HG02763 (cell line): ENCODE measurements around the gene MSLN.
"Not testable (repeated sequence)": the region's sequence is repeated elsewhere in the genome, so short reads cannot be mapped to it uniquely, and the experiment has no call there.

ENCODE experiments used
- ATAC-seq: cut with Tn5 transposase; IDR thresholded peaks from one replicate; pipeline ENCODE4 v1.9.1; 2021; ENCODE audit warnings: mild to moderate bottlenecking, moderate library complexity; ENCODE audit not compliant: unreplicated experiment

The MSLN gene

GRCh38 chr16:760545-761343 lies at the start of gene MSLN:
TSS of gene MSLN (plus strand) at chr16:760734. CDS start at chr16:762681, 1,947 bp downstream.
- no peak for ATAC-seq

- ATAC-seq, result no peak
Measured at GRCh38 chr16:711084-711483, 49.5 kb upstream of the MSLN start.

GRCh38 chr16:711548-712320 lies 48.8 kb upstream of the MSLN start:
- ATAC-seq, result no peak

GRCh38 chr16:712740-713250 lies 47.7 kb upstream of the MSLN start:
- not testable (repeated sequence) for ATAC-seq

- ATAC-seq, result no peak
Measured at GRCh38 chr16:714079-714478, 46.5 kb upstream of the MSLN start.

- ATAC-seq, result peak; percentile 68
Measured at GRCh38 chr16:714558-715476, 45.7 kb upstream of the MSLN start, which contains the start of gene METRN. TSS of gene METRN (plus strand) at chr16:715118. CDS start at chr16:715290, 172 bp downstream.

GRCh38 chr16:715477-716199 lies 44.9 kb upstream of the MSLN start:
- ATAC-seq, result peak; percentile 11

GRCh38 chr16:716200-716568 lies 44.4 kb upstream of the MSLN start:
- no peak for ATAC-seq

- no peak for ATAC-seq
Measured at GRCh38 chr16:716768-717325, 43.7 kb upstream of the MSLN start.

GRCh38 chr16:717450-718245 lies 42.9 kb upstream of the MSLN start:
- ATAC-seq, result no peak

- no peak for ATAC-seq
Measured at GRCh38 chr16:718389-718788, 42.1 kb upstream of the MSLN start.

GRCh38 chr16:718922-719321 lies 41.6 kb upstream of the MSLN start:
- no peak for ATAC-seq

GRCh38 chr16:719815-720446 lies 40.6 kb upstream of the MSLN start:
- ATAC-seq, result no peak

- ATAC-seq, result peak; percentile 17
Measured at GRCh38 chr16:720447-720989, 40.0 kb upstream of the MSLN start.

- ATAC-seq, result peak; percentile 63
Measured at GRCh38 chr16:720990-721764, 39.4 kb upstream of the MSLN start, which contains the start of gene ANTKMT. TSS of gene ANTKMT (plus strand) at chr16:721146. CDS start at chr16:721275, 129 bp downstream.

GRCh38 chr16:721765-722540 lies 38.6 kb upstream of the MSLN start:
- no peak for ATAC-seq
